Right lobe of liver (tissue), 4 donors: ENCODE measurements around the gene BTG2.

ENCODE experiments used
- CTCF ChIP-seq, 4 donors: fragments of 200-600 bp in 3 of 4; fragments of 450-650 bp in 1 of 4; IDR thresholded peaks; one replicate each; pipeline versions ENCODE4 v1.5.1 to v1.8.0; 2016 to 2022; ENCODE audit warnings: antibody characterized with exemption in 4 of 4, mild to moderate bottlenecking in 2 of 4
- POLR2A ChIP-seq: fragments of 450-650 bp; IDR thresholded peaks from one replicate; pipeline ENCODE4 v1.6.1; 2017; ENCODE audit warnings: antibody characterized with exemption, mild to moderate bottlenecking
- donor health status: DM: no; HTN: no; CAD: no.
- donor health status: DM: no; HTN: no; CAD: no.
- donor health status: DM: no; HTN: yes; CAD: no.

GRCh38 chr1:203267347-203267846 lies 37.9 kb upstream of the BTG2 start:
- TF ChIP-seq CTCF (IDR thresholded peaks at IDR 0.05) (peak; percentile 89 to 97 (median 92)), POLR2A (no peak)
